GM18868 (cell line): ENCODE data around the gene AP1M1.

Experiments
- ATAC-seq: cut with Tn5 transposase; IDR thresholded peaks from one replicate; pipeline ENCODE4 v1.9.1; 2021; ENCODE audit warnings: mild to moderate bottlenecking, moderate library complexity; ENCODE audit not compliant: unreplicated experiment

The AP1M1 gene

DNA sequence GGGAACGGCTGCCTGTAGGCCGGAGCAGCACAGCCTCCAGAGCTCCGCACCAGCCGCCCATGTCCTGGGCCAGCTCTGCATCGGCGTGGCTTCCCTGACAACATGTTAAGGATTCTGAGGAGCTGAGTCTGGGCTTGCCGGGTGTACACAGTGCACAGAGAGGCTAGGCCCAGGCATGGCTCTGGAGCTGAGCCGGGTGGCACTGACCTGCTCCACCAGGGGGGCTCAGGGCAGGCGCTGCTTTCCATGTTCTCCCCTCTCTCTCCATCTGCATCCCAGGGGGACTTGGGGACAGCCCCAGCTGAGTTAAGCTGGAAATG is 31.6 kb downstream of the AP1M1 start:
- ATAC-seq, result no peak

DNA sequence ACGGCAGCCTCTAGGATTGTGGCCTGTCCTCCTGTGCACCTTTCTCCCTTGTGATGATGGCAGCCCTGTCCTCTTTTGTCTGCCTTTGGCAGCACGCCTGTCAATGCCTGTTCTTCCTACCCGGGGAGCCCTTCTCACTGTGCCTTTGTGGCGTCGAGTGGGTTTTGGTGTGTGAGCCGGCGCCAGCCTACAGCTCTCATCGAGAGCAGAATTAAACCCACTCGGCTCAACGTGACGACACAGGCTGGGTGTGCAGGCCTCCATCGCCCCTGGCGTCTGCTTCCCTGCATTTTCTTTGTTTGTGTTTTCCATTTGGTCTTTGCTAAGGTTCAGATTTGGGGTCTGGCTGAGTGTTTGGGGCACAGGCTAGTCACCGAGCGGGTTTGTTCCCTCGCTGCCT is 34.4 kb downstream of the AP1M1 start:
- no peak for ATAC-seq

DNA sequence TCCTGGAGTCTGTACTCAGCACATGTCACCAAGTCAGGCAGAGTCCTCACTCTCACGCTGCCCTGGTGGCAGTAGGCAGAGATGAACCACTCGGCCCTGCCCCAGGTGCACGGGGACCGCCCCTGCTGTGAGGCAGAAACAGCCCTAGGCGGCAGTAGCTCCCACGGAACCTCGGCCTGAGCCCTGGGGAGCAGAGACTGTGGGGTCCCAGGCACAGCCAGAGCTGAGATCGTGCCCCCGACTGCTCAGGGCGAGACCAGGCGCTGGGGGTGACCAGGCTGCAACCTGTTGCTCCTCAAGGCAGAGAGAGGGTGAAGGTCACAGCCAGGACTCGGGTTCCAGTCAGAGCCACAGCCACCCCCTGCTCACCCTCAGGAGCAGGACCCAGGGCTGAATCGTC is 34.9 kb downstream of the AP1M1 start:
- ATAC-seq, result no peak

DNA sequence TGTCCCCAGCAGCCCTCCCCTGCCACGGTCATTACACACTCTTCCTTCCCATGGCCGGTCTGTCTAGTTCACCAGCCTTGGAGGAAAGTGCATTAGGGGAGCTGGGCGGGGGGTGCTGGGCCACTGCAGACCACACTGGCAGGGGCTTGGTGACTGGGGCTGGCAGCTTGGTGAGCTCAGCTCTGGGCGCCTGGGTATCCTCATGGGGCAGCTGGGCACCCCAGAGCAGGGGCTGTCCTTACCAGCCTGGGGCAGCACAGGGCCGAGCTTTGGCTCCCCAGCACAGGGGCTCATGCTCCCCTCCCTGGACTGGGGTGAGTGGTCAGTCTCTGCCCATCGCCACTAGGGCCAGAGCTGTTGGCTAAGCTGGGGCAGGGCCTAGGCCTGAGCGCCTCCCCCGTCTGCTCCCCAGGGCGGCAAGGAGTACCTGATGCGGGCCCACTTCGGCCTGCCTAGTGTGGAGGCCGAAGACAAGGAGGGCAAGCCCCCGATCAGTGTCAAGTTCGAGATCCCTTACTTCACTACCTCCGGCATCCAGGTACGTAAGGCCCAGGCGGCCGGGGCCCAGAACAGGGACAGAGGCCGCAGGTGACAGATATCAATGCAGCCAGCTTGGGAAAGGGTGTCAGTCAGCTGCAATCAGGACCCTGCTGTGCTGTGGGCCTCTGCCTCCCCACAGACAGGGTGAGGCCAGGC is 35.5 kb downstream of the AP1M1 start:
- no peak for ATAC-seq

DNA sequence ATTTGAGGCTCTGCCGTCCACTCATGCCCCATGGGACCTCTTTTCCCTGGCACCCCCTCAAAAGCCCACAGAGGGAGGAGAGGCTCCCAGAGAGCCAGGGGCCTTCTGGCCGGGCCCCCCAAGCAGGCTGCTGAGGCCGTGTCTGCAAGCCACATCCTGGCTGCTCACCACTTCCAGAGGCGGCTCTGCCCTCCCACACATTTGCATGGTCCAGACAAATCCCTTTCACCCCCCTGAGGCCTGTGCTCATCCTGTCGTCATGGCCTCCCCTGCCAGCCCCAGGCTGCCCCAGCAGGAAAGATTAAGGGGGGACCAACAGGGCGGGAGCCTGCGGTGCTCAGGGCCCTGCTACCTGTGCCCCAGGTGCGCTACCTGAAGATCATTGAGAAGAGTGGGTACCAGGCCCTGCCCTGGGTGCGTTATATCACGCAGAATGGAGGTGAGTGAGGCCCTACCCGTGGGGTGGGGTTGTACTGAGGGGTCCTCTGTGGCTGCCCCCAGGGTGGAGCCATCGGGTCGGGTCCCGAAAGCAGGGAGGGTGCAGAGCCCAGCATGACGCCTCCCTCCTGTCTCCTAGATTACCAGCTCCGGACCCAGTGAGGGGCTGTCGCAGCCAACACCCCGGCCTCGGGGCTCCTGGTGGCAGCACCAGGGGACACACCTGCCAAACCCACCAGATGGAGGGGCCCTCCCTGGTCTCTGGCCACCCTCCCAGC is 36.3 kb downstream of the AP1M1 start:
- ATAC-seq, result no peak

DNA sequence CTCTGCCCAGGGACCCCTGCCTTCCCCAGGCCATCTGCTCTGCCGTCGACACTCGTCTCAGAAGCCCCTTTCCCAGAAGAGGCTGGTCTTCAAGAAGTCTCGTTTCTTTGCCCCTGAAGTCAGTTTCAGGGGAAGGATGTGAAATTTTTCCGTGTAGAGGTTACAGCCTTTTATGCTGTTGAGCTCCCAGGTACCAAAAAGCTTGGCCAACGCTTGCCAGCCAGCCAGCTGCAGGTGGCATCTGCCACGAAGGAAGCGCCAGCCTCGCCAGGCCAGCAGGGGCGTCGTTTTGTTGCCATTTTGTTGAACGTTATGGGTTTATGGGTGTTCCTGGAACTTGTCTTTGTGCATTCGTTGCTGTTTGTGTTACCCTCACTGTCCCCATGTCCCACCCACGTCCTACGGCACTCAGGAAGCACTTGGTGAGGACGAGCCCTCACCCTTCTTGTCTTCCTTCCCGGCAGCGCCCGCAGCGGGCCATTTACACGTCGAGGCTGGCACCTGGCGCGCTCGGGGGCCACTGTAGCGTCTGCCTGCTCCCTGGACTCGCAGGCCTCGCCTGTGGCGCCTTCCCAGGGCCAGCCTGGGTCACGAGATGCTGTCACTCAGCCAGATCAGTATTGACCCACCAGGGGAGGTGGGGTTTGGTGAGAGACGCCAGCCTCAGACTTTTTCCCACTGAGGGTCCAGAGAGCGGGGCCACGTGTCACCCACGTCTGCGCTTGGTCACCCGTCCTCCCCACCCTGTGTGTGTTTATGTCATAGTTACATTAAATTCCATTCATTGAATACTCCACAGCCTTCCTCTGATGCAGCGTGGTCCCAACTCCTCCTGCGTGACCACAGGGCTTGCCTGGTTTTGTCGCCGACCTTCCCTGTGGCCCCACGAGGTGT is 37.1 kb downstream of the AP1M1 start:
- ATAC-seq, result no peak

DNA sequence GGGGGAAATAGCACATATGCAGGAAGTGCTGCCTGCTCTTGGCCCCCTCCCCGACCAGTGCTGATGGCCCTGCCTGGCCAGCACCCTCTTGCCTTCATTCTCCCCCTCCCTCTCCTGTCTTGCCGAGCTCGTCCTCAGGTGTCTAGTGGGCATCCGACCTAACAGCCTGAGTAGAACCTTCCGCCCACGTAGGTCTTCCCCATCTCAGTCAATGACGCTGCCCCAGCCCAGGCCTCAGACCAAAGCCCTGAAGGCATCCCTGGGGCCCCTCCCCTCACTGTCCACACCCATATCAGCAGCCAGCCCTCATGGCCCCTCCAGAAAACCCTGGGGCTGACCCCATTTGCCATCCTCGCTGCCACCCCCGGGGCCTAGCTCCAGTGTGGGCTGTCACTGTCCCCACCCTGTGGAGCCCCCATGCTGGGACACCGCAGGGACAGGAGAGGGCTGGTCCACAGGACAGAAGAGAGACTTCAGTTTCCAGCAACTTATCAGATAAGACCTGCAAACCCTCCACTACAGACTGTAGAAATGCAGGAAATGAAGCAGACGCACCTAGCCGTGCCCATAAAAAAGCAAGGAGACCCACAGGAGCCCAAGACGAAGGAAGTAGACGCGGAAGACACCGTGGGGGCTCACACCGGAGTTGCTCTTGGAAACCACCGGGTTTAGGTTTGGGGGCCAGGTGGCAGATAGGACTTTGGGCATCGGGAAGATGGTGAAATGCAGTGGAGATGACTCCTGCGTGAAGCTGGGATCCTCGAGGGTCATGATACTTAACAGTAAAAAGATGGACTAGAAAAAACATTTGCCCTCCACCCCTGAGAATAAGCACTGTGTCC is 38.3 kb downstream of the AP1M1 start:
- no peak for ATAC-seq

DNA sequence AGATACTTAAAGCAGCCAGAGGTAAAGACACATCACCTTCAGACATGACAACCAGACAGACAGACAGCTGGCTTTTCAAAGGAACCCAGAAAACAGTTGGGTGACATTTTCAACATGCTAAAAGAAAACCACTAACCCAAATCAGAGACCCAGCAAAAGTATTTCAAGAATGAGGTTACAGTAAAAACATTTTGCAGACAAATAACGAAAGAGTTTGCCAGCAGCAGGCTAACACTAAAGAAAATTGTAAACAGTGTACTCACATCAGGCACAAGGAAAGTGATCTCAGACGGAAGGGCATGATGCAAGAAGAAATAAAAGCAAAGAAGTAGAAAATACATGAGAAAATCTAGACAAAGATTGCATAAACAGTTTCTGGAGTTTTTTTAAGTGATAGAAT is 46.4 kb downstream of the AP1M1 start:
- no peak for ATAC-seq

DNA sequence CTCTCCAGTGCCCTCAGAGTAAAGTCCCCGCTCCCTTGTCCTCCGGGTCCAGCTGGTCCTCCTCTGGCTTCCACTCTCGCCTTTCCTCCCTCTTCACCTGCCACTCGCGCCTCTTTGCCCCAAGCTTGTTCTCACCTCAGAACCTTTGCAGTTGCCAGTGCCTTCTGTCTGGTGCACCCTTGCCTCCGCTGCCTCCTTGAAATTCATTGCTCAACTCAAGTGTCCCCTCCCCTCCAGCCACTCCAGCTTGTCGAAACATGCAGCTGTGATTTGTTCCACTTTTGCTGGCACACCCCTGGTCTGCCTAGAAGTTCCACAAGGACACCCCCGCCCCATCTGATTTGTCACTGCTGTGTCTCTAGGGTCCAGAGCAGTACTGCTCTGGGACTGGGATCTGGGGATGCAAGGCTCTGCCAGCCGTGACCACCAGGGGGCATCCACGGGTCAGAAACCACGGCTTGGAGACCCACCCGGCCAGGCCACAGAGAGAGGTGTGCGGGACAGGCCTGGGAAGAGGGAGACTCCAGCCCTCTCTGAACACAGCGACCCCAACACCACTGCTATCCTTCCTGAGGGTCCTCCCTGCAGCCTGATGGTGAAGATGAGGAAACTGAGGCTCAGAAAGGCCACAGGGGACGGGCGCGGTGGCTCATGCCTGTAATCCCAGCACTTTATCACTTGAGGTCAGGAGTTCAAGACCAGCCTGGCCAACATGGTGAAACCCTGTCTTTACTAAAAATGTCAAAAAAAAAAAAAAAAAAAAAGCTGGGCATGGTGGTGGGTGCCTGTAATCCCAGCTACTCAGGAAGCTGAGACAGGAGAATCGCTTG is 49.9 kb downstream of the AP1M1 start:
- ATAC-seq, result no peak

DNA sequence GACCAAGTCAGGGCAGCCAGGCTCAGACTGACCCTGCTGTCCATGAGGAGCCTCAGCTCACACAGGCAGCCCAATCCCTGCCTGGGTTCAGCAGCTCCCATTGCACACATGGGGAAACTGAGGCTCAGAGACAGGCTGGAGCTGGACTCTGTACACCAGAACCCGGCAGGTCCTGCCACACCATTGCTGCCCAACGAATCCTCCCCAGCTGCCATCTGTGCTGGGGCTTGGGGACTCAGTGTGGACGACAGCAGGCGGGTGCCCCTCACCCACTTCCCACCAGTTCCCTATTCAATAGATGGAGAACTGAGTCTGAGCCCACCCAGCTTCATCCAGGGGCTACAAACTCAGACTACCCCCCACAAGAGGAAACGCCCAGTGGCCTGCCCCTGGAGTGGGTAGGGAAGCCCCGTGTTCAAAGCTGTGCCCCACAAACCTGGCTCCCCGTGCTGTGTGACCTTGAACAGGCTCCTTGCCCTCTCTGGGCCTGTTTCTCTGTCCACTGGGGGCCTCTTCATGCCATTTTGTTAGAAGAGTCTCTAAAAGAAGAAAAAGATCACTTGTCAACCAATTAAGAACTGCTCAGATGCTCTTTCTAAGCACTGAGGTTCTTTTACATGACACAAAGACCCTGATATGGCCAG is 50.8 kb downstream of the AP1M1 start:
- no peak for ATAC-seq

DNA sequence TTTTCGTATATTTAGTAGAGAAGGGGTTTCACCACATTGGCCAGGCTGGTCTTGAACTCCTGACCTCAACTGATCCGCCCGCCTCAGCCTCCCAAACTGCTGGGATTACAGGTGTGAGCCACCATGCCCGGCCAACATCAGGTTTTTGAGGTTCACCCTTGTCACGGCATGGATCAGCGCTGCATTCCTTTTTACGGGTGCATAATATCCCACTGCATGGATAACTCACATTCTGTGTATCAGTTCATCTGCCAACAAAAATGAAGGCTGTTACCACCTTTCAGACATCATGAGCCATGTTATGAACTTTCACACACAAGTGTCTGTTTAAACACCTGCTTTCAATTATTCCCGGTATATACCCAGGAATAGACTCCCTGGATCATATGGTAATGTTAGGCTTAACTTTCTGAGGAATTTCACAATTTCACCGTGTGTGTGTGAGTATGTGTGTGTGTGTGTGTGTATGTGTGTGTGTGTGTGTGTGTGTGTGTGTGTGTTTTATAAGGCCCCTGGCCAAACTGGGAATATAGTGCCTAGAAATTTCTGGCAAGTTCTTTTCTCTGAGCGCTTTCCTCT is 52.2 kb downstream of the AP1M1 start:
- ATAC-seq, result no peak

DNA sequence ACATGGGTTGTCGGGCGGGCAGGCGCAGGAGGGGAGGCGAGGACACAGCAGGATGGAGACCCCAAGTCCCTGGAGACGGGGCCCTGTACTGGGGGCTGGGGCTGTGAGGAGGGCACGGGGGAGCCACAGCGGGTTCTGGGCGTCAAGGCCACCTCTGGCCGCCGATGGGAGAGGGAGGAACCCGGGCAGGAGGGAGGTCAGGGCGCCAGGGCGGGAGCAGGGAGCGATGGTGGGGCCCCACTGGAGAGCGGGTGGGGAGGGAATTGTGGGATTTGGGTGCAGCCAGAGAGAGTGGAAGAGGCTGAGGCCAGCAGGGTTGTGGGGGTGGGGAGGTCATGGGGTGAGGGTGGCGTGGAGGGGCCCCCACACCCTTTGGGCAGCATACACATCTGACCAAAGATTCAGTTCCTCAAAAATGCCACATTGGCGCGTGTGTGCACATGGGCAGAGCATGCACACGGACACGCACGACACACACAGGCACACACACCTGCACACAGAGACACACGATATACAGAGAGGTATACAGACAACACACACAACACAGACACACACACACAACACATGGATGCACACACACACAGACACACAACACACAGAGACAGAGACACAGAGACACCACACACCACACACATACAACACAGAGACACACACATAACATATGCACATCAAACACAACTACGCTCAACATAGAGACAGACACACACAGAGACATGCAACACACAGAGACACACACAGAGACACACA is 54.9 kb downstream of the AP1M1 start:
- ATAC-seq, result no peak

DNA sequence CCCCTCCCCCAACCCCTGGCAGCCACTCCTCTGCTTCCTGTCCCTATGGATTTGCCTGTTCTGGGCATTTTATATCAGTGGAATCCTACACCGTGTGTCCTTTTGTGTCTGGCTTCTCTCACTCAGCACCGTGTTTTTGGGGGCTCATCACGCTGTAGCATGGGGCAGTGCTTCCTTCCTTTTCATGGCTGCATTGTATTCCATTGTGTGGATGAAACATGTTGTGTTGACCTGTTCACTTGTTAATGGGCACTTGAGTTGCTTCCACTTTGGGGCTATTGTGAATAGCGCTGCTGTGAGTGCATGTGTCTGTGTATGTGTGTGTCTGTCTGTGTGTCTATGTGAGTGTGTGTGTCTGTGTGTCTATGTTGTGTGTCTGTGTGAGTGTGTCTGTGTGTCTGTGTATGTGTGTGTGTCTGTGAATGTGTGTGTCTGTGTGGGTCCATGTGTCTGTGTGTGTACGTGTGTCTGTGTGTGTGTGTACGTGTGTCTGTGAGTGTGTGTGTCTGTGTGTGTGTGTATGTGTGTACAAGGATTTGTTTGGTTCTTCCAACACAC is 57.2 kb downstream of the AP1M1 start:
- no peak for ATAC-seq

DNA sequence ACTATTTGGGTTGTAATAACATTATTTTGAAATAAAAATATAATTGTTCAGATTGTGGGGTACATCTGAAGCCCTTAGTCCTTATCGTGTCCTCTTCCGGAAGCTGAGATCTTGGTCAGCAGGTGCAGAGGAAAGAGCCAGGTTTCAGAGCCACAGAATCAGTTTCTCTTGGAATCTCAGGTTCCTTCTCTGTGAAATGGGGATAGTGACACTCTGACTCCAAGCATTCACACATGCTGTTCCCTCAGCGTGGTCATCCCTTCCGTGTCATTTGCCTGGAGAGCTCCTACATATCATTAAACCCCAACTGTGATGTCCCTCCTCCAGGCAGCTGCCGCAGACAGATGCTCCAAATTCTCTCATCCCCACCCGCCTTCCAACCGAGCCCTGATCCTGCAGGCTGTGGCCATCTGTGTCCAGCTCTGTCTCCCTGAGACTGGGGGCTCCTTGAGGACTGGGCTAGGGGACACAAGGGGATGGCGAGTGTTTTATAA is 59.8 kb downstream of the AP1M1 start:
- ATAC-seq, result no peak

DNA sequence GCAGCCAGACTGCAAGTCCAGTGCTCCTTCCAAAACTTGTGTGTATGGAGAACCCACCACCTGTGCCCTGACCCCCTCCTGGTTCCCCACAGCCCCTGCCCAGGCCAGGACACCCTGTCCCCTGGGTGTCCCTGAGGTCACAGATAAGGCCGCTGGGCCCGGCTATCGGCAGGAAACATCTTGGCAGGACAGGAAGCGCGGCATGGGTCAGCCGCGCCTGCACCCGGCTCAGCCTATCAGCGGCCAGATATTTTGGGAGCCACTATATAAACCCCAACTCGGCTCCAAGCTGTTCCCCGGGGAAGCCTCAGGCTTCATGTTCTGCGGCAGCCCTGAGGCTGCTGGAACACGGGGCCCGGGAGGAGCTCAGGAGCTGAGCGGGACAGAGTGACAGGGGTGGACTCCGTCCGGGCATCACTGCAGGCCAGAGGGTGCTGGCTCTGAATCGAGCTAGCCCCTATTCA is 60.8 kb downstream of the AP1M1 start:
- no peak for ATAC-seq

DNA sequence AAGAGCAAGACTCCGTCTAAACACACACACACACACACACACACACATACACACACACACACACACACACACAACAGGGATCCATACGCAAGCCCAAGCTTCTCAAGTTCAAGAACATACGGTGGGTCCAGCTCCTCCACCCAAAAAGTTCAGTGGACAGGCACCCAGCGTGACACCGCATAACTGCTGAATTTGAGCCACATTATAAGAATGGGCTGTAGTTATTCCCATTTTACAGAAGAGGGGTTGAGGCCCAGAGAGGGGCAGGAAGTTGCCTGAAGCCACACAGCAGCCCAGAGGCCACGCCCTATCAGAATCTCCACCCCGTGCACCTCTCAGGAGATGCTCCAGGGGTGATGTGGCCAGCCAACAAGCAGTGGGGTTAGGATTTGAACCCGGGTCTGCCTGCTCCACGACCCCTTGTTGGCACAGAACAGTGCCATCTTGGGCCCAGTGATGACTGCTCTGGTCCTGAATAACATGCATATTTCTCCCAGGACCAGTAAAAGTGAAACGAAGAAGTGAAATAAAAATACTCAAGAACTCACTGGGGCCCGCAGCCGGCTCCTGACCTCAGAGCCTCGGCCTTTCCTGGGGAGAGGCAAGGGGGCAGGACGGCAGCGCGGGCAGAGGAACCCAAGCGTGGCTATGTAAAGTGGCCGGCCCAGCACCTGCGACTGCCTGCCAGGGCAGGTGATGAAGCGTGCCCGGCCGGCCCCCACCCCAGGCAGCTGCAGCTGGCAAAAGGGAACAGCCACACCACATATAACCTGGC is 61.9 kb downstream of the AP1M1 start:
- ATAC-seq, result no peak

DNA sequence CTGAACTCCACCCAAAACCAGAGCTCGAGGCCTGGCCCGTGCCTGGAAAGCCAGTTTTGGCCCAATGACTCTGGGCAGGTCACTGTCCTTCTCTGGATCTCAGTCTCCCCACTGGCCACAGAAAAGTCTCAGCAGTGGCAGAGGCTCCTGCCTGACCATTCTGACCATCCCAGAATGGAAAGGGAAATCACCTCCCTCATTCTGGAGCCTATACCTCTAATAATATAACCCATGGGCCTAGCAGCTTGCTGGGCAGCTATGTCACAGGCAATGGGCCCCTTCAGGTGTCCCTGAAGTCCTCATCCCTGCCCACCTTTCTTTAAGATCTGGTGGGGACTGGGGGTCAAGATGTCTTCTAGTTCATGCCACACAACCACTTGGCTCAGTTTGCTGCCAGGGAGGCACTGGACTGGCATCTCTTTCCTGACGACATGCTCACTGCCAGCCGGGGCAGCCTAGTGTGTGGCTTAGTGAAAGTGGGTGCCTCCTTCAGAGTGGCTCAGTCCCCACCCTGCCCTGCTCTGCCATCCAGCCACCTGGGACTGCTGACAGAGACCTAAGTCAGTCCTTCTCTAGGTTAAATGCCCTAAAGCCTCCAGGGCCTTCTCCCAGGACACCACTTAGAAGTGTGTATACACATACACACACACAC is 62.6 kb downstream of the AP1M1 start:
- ATAC-seq, result no peak
